GM12891 (cell line): ENCODE data around the gene BHLHE40.

Experiments
- PAX5 ChIP-seq: IDR thresholded peaks from 2 replicates; pipeline ENCODE4 v1.6.1; 2011; ENCODE audit warnings: low read length, moderate library complexity, mild to moderate bottlenecking; ENCODE audit not compliant: insufficient read depth, severe bottlenecking
- POLR2A ChIP-seq: IDR thresholded peaks from 2 replicates; pipeline ENCODE4 v1.6.1; 2011; ENCODE audit warnings: low read depth, low read length, control low read depth
- POLR2AphosphoS5 ChIP-seq: IDR thresholded peaks from 2 replicates; pipeline ENCODE4 v1.6.1; 2011; ENCODE audit warnings: low read depth, low read length, control low read depth
- POU2F2 ChIP-seq: IDR thresholded peaks from 2 replicates; pipeline ENCODE4 v1.6.1; 2011; ENCODE audit warnings: low read depth, mild to moderate bottlenecking, control low read depth, low read length, moderate library complexity
- SPI1 ChIP-seq: IDR thresholded peaks from 2 replicates; pipeline ENCODE4 v1.6.1; 2011; ENCODE audit warnings: low read depth, low read length, control low read depth
- TAF1 ChIP-seq: IDR thresholded peaks from 2 replicates; pipeline ENCODE4 v1.6.1; 2011; ENCODE audit warnings: low read depth, low read length, control low read depth

DNA sequence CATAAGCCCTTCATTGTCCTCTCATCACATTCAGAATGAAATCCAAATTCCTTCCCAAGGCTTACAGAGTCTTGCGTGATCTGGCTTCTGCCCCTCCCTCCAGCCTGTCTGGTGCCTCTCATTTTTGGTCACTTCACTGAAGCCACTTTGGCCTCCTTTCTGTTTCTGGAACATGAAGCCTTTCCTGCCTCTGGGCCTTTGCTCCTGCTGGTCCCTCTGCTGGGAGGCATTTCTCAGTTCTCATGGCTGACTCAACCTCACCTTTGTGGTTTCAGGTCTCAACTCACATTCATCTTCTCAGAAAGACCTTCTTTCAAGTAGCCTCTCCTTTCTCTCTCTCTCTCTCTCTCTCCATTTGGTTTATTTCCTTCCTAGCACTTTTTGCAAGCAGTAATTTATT is 43.9 kb upstream of the BHLHE40 start:
- TF ChIP-seq POLR2AphosphoS5 (no peak), POLR2A (no peak), TAF1 (no peak), POU2F2 (no peak), PAX5 (no peak), SPI1 (no peak)
